Fibroblast of skin of abdomen (primary cell): ENCODE results near the gene CD81.

ENCODE experiments used
- DNase-seq: peaks from one replicate; pipeline ENCODE4 v3.0.0-alpha.2; 2013

Gene CD81

GRCh38 chr11:2377511-2378443 lies 667 bp downstream of the CD81 start:
- DNase-seq: peak; percentile 57

GRCh38 chr11:2378527-2379210 lies 1.6 kb downstream of the CD81 start:
- DNase-seq: peak; percentile 73

- no peak for DNase-seq
Observed at GRCh38 chr11:2379466-2380174, 2.5 kb downstream of the CD81 start.

GRCh38 chr11:2380396-2380795 lies 3.3 kb downstream of the CD81 start:
- no peak for DNase-seq

GRCh38 chr11:2380807-2381350 lies 3.8 kb downstream of the CD81 start:
- DNase-seq: no peak

GRCh38 chr11:2381494-2382128 lies 4.5 kb downstream of the CD81 start:
- no peak for DNase-seq

- DNase-seq: no peak
Observed at GRCh38 chr11:2382129-2382517, 5.0 kb downstream of the CD81 start.

GRCh38 chr11:2382936-2383851 lies 6.1 kb downstream of the CD81 start:
- peak; percentile 32 for DNase-seq

- no peak for DNase-seq
Observed at GRCh38 chr11:2383852-2384804, 7.0 kb downstream of the CD81 start.

- DNase-seq: no peak
Observed at GRCh38 chr11:2385156-2386151, 8.3 kb downstream of the CD81 start.

- DNase-seq: no peak
Observed at GRCh38 chr11:2386591-2386990, 9.5 kb downstream of the CD81 start.

GRCh38 chr11:2387266-2387987 lies 10.3 kb downstream of the CD81 start:
- no peak for DNase-seq

- DNase-seq: no peak
Observed at GRCh38 chr11:2388431-2389376, 11.6 kb downstream of the CD81 start.

GRCh38 chr11:2389377-2390026 lies 12.4 kb downstream of the CD81 start:
- DNase-seq: no peak

- DNase-seq: no peak
Observed at GRCh38 chr11:2390091-2390724, 13.1 kb downstream of the CD81 start.

GRCh38 chr11:2390725-2391151 lies 13.6 kb downstream of the CD81 start:
- DNase-seq: peak; percentile 80
